Measurements from ENCODE around the gene MORC1. TPM values are rescaled to one million over a fixed set of nuclear protein-coding genes. Genes with fewer than 3 reads are reported as not detected.

MORC1 gene
- polyA plus RNA-seq, 3 donors from 2014 or later = not detected

- H3K27ac Mint-ChIP-seq = no peak overlapping the region
- H3K36me3 Mint-ChIP-seq = no peaks in the 10 kb centered on the region
- H3K4me1 Mint-ChIP-seq = peaks cover 0 to 4% of the 10 kb centered on the region in 2 donors
- no peak for DNase-seq
- no peaks in the 10 kb centered on the region for H3K9me3 Mint-ChIP-seq
- H3K4me3 Mint-ChIP-seq = no peak overlapping the region
- H3K27me3 Mint-ChIP-seq (ENCODE audit: low read depth in 3 of 3) = peaks cover 3 to 7% (median 5%) of the 10 kb centered on the region in 3 donors
Measured at GRCh38 chr3:108918866-108919265, 199.1 kb downstream of the MORC1 start.

GRCh38 chr3:108914774-108915641 is 202.9 kb downstream of the MORC1 start:
- H3K9me3 Mint-ChIP-seq = no peaks in the 10 kb centered on the region
- DNase-seq = peak; percentile 46 to 55 (median 48)
- H3K27me3 Mint-ChIP-seq (ENCODE audit: low read depth in 3 of 3) = peaks cover 0 to 6% (median 2%) of the 10 kb centered on the region in 3 donors
- no peaks in the 10 kb centered on the region for H3K36me3 Mint-ChIP-seq
- no peak overlapping the region for H3K4me3 Mint-ChIP-seq
- no peak overlapping the region for H3K27ac Mint-ChIP-seq
- peaks cover 0 to 4% of the 10 kb centered on the region in 2 donors for H3K4me1 Mint-ChIP-seq

- no peak for DNase-seq
- H3K27ac Mint-ChIP-seq = no peak overlapping the region
- peaks cover 0 to 6% (median 2%) of the 10 kb centered on the region in 3 donors for H3K27me3 Mint-ChIP-seq (ENCODE audit: low read depth in 3 of 3)
- H3K36me3 Mint-ChIP-seq = no peaks in the 10 kb centered on the region
- no peaks in the 10 kb centered on the region for H3K9me3 Mint-ChIP-seq
- H3K4me3 Mint-ChIP-seq = no peak overlapping the region
- peaks cover 0 to 2% of the 10 kb centered on the region in 2 donors for H3K4me1 Mint-ChIP-seq
Measured at GRCh38 chr3:108909799-108910198, 208.1 kb downstream of the MORC1 start.

Other genes starting within 250 kb of the MORC1 start
- gene GUCA1C, start 164.3 kb downstream of the MORC1 start, polyA plus RNA-seq = not detected
- not detected for gene C3orf85, start 18.6 kb upstream of the MORC1 start, polyA plus RNA-seq
- gene DPPA2, start 198.4 kb upstream of the MORC1 start, polyA plus RNA-seq = not detected
- gene DPPA4, start 219.4 kb upstream of the MORC1 start, polyA plus RNA-seq = 1 to 10 TPM in 1 of 3 donors, under 1 TPM in 2; 0.82 to 2.3 (median 0.89) TPM